ENCODE results near the gene DUSP28.

- TF ChIP-seq CTCF (IDR thresholded peaks at IDR 0.05), result no peak
- no peak for TF ChIP-seq POLR2A (IDR thresholded peaks at IDR 0.05)
Observed at GRCh38 chr2:240597419-240598181, 37.4 kb downstream of the DUSP28 start.
